Measurements from ENCODE around the gene RAB11A. TPM values are rescaled to one million over a fixed set of nuclear protein-coding genes. Genes with fewer than 3 reads are reported as not detected.

The RAB11A gene
- total RNA-seq, 1 experiment from 2014 or later = 263 TPM

GRCh38 chr15:65827065-65827464 lies 42.2 kb upstream of the RAB11A start:
- ATAC-seq = no peak
- intact Hi-C loops (cut with micrococcal nuclease; ENCODE audit: unreplicated experiment) (loop anchor here (10.0 kb wide), 1 partner anchor 192 kb away; no protein-coding TSS in a partner anchor), in situ Hi-C loops (cut with HindIII; ENCODE audit: low pct_unique_long_range_greater_than_20kb, low sequenced_read_pairs) (no loop called here)
- Histone ChIP-seq H3K27ac (ENCODE audit: low read length) (no peak overlapping the region), H3K9me3 (ENCODE audit: control insufficient read depth, insufficient read depth, low read depth, low read length) (no peaks in the 10 kb centered on the region), H3K36me3 (ENCODE audit: control insufficient read depth, insufficient read depth, low read length) (no peaks in the 10 kb centered on the region), H3K4me3 (ENCODE audit: low read depth in 2 of 2, low read length in 2 of 2) (no peak overlapping the region), H3K4me1 (ENCODE audit: control insufficient read depth, insufficient read depth, low read length) (peaks cover under 1% of the 10 kb centered on the region; the same call in 1 of the 2 replicates), H3K27me3 (ENCODE audit: control insufficient read depth, insufficient read depth, low read length) (no peaks in the 10 kb centered on the region)
- no peak for DNase-seq (ENCODE audit: low read depth, low spot score)
- no TSS peak for BruUV-seq (replicated peaks)
- POLR2A ChIA-PET = interaction anchor here (0.7 kb wide), 1 partner anchor 10 kb away, joined by 3 read pairs; no protein-coding TSS in a partner anchor
- no peak for TF ChIP-seq SIN3A (IDR thresholded peaks at IDR 0.05; ENCODE audit: borderline replicate concordance, insufficient read depth, low read depth, low read length)
- TF ChIP-seq CTCF (IDR thresholded peaks at IDR 0.05) = no peak
- no peak for TF ChIP-seq REST (IDR thresholded peaks at IDR 0.05; ENCODE audit: insufficient read depth in 1 of 2, low read depth in 2 of 2, low read length in 1 of 2)
- no peak for TF ChIP-seq POLR2AphosphoS5 (IDR thresholded peaks at IDR 0.05; ENCODE audit: low read depth, low read length)
- no peak for TF ChIP-seq TCF7L2 (IDR thresholded peaks at IDR 0.05; ENCODE audit: low read depth, low read length)
- CTCF ChIA-PET = no interaction called here

- ChIA-PET POLR2A (no interaction called here), CTCF (interaction anchor here (0.9 kb wide), 1 partner anchor 35 kb away, joined by 3 read pairs; no protein-coding TSS in a partner anchor)
- Histone ChIP-seq H3K9me3 (ENCODE audit: control insufficient read depth, insufficient read depth, low read depth, low read length) (no peaks in the 10 kb centered on the region), H3K4me3 (ENCODE audit: low read depth in 2 of 2, low read length in 2 of 2) (no peak overlapping the region), H3K4me1 (ENCODE audit: control insufficient read depth, insufficient read depth, low read length) (peaks cover 13% of the 10 kb centered on the region), H3K36me3 (ENCODE audit: control insufficient read depth, insufficient read depth, low read length) (no peaks in the 10 kb centered on the region), H3K27ac (ENCODE audit: low read length) (no peak overlapping the region), H3K27me3 (ENCODE audit: control insufficient read depth, insufficient read depth, low read length) (no peaks in the 10 kb centered on the region)
- intact Hi-C loops (cut with micrococcal nuclease; ENCODE audit: unreplicated experiment) (loop anchor here (10.0 kb wide), 1 partner anchor 194 kb away; no protein-coding TSS in a partner anchor), in situ Hi-C loops (cut with HindIII; ENCODE audit: low pct_unique_long_range_greater_than_20kb, low sequenced_read_pairs) (no loop called here)
- no peak for TF ChIP-seq REST (IDR thresholded peaks at IDR 0.05; ENCODE audit: insufficient read depth in 1 of 2, low read depth in 2 of 2, low read length in 1 of 2)
- TF ChIP-seq CTCF (IDR thresholded peaks at IDR 0.05) = no peak
- no peak for TF ChIP-seq POLR2AphosphoS5 (IDR thresholded peaks at IDR 0.05; ENCODE audit: low read depth, low read length)
- TF ChIP-seq TCF7L2 (IDR thresholded peaks at IDR 0.05; ENCODE audit: low read depth, low read length) = no peak
- no peak for TF ChIP-seq SIN3A (IDR thresholded peaks at IDR 0.05; ENCODE audit: borderline replicate concordance, insufficient read depth, low read depth, low read length)
- ATAC-seq (no peak), DNase-seq (ENCODE audit: low read depth, low spot score) (no peak)
- BruUV-seq (replicated peaks) = no TSS peak
Observed at GRCh38 chr15:65828585-65828984, 40.7 kb upstream of the RAB11A start.

All from Panc1 (cell line).